Fibroblast of peridontal ligament (primary cell): ENCODE measurements around the gene SPIRE2.
"Not testable (repeated sequence)": the region's sequence is repeated elsewhere in the genome, so short reads cannot be mapped to it uniquely, and the experiment has no call there.

Experiments used
- DNase-seq: peaks from one replicate; pipeline ENCODE4 v3.0.0-alpha.2; 2010; ENCODE audit errors: extremely low read depth

The SPIRE2 gene

DNA sequence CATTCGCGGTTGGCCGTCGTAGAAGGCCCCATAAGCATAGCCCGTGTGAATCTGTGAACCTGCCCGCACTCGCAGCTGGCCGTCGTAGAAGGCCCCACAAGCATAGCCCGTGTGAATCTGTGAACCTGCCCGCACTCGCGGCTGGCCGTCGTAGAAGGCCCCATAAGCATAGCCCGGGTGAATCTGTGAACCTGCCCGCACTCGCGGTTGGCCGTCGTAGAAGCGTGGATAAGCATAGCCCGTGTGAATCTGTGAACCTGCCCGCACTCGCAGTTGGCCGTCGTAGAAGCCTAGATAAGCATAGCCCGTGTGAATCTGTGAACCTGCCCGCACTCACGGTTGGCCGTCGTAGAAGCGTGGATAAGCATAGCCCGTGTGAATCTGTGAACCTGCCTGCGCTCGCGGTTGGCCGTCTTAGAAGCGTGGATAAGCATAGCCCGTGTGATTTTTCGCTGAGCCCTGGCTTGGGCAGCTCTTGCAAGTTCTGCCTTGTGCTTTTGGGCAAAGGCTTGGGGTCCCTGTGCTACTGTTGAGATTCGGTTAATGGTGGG is 6.6 kb downstream of the SPIRE2 start:
- DNase-seq, result not testable (repeated sequence)

- DNase-seq, result not testable (repeated sequence)
Measured at GRCh38 chr16:89836484-89836883, 8.2 kb downstream of the SPIRE2 start.

GRCh38 chr16:89837014-89837546 is 8.8 kb downstream of the SPIRE2 start:
- no peak for DNase-seq

DNA sequence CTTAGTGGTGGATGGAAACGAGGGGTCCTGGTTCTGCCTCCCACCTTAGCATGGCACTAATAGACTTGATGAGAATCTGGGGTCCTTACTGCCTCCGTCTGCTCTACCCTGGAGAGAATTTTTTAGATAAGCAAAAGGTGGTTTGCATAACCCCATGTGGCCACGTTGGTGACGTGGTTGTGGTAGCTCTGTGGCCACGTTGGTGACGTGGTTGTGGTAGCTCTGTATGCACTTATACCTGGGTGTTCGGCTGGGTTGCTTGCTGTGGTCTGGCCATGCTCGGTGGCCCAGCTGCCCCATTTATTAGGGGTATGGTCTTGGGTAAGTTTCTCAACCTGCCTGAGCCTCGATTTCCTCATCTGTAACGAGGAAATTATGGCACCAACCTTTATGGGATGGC is 13.0 kb downstream of the SPIRE2 start:
- no peak for DNase-seq

DNA sequence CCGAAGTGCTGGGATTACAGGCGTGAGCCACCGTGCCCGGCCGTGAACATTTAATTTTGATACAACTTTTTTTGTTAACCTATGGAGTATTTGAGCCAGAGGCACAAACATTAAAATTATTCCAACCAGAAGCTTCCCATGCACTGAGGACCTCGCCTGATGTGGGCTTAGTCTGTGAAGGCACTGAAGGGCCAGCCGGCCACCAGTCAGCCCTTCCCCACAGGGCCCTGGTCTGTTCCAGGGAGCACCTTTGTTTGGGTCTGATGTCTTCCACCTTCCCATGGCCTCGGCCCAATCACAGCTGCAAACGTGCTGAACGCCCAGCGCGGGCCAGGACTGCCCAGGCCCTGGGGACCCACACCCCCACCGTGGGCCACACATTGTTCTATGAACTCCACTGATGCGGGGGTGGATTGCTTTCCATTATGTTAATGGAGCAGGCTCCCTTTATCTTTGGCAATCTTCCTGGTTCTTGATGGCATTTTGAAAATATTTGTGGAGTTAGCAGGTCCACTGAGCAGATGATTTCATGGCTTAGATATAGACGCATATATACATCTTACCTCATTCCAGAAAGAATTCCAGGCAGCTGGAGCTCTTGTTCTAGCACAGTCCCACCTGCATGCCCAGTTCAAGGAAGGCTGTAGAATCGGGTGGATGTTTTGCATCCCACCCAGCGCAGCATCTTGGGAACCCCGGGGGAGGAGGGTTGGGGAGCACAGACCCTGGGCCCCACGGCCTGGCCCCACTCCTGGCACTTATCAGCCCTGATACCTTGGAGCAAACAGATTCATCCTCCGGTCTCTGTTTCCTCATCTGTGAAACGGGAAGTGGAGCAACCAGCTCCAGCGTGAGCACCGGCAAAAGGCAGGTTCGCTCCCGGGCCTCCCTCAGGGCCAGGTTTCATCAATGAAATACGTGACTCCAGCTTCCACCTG is 14.5 kb downstream of the SPIRE2 start:
- peak; percentile 27 for DNase-seq

DNA sequence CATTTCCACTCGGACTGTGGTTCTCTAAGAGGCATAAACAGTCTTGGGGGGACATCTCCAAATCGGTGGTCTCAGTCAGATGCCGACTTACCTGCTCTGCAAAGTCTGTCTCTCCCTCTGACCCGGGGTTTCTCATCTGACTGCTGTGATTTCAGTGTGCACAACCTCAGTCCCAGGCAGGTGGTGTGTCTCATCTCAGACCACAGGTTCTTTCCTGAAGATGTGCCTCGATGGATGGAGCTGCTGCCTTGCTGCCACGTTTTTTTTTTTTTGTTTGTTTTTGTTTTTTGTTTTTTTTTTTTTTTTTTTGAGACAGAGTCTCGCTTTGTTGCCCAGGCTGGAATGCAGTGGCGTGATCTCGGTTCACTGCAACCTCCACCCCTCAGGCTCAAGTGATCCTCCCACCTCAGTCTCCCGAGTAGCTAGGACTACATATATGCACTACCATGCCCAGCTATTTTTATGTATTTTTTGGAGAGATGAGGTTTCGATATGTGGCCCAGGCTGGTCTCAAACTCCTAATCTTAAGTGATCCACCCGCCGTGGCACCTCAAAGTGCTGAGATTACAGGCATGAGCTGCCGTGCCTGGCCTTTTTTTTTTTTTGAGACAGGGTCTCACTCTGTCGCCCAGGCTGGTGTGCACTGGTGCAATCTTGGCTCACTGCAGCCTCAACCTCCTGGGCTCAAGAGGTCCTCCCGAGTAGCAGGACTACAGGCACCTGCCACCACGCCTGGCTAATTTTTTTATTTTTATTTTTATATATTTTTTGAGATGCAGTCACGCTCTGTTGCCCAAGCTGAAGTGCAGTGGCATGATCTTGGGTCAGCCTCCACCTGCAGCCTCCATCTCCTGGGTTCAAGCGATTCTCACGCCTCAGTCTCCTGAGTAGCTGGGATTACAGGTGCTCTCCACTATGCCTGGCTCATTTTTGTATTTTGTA is 15.4 kb downstream of the SPIRE2 start:
- no peak for DNase-seq

DNA sequence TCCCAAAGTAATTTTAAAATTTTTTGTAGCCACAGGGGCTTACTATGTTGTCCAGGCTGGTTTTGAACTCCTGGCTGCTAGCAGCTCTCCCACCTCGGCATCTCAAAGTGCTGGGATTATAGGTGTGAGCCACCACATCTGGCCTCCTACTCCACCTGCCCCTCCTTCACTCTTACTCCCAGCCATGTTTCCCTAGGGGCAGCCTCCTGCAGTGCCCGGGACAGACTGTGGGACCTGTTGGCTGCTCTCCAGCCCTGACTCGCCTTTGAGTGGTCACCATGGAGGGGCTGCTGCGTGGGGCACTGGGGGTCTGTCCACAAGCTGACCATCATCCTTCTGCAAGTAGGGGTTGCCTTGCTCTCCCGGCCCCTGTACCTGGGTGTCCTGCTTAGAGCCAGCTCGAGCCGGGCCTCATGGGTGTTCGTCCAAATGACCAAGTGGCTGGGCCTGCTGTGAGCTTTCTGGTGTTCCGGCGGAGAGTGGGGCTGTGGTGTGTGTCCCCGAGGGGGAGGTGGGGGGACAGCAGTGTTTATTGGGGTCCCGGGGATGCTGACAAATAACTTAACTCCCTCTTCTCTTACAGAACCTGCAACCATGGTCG is 16.6 kb downstream of the SPIRE2 start:
- DNase-seq, result no peak

GRCh38 chr16:89845417-89845816 is 17.1 kb downstream of the SPIRE2 start:
- DNase-seq, result no peak

GRCh38 chr16:89847051-89847939 is 19.0 kb downstream of the SPIRE2 start:
- DNase-seq, result no peak

DNA sequence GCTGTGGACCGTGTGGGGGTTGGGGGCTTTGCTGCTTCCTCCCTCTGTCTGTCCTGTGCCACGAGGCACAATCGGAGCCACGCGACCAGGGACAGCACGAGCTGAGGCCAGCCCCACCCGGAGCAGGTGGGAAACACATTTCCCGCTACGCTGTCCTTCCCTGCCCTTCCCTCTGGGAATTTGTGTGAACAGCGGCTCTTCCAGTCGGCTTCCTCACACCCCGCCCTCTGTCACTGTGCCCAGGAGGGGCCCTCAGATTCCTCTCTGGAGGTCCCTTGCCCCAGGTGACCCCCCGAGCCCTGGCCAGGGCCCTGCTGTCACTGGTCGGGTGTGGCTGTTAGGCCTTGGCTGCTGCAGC is 19.6 kb downstream of the SPIRE2 start:
- no peak for DNase-seq

- no peak for DNase-seq
Measured at GRCh38 chr16:89848974-89849373, 20.7 kb downstream of the SPIRE2 start.

DNA sequence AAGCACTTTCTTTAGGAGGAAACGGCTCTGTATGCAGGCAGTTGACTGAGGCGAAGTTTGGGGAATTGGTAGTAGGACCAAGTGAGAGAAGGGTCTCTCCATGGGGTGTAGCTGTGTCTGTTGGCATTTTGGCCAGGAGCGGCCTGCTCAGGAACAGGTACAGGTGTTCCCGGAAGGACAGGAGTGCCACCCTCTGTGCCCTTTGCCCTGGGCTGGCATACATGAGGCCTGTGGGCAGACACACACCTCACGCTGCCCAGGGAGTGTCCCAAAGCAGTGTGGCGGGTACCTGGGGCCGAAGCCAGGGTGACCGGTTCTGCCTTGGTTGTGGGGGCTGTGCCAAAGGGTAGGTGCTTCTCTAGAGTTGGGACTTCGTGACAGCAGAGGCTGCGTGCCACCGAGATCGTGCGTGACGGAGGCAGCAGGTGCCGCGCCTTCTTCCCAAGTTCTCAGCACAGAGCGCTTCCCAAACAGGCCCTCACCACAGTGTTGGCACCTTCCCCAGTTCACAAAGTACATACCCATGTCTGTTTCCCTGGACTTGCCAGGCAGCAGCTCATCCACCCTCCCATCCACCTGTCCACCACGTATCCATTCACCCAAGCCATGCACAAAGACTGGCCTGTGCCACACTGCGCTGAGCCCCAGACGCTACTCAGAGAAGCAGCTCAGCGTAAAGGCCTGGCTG is 25.2 kb downstream of the SPIRE2 start:
- DNase-seq, result no peak

GRCh38 chr16:89855301-89855945 is 27.1 kb downstream of the SPIRE2 start:
- no peak for DNase-seq

GRCh38 chr16:89855986-89856385 is 27.7 kb downstream of the SPIRE2 start:
- no peak for DNase-seq

DNA sequence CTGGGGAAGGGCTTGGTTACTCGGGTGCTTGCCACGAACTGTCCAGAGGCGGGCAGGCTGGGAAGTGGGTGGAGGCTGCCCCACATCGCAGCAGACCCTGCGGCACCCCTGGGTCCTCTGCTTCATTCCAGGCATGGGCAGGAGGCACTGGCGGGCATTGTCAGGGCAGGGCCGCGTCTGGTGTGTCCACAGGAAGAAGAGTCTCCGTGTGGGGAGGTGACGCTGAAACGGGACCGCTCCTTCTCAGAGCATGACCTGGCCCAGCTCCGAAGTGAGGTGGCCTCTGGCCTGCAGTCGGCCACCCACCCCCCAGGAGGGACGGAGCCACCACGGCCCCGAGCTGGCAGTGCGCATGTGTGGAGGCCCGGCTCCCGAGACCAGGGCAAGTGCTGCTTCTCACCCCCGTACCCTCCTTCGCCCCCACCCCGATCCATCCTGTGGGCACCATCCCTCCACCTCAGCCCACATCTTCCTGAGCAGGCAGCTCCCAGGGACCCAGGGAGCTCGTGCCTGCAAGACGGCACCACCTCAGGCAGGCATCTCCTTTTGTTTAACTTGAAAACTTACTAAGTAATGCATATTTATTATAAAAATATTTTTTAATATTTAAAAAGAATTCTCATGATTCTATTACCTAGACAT is 30.8 kb downstream of the SPIRE2 start:
- DNase-seq, result no peak

DNA sequence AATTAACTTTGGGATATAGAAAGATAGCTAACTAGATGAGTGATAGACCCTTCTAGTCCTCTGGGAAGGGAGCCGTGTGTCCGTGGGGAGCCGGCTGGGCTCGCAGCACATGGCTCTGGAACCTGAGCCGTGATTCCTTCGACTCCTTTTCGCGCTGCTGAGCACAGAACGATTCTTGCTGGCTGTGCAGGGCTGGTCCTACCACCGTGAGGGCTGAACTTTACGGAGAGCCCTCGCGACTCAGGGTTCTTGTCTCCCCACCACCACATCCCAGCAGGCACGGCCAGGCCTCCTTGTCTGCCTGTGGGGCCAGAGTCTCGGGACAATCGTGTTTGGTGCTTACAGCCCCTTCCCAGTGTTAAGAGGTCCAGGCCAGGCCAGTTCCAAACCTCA is 31.3 kb downstream of the SPIRE2 start:
- no peak for DNase-seq

GRCh38 chr16:89860747-89861304 is 32.6 kb downstream of the SPIRE2 start:
- peak; percentile 19 for DNase-seq

DNA sequence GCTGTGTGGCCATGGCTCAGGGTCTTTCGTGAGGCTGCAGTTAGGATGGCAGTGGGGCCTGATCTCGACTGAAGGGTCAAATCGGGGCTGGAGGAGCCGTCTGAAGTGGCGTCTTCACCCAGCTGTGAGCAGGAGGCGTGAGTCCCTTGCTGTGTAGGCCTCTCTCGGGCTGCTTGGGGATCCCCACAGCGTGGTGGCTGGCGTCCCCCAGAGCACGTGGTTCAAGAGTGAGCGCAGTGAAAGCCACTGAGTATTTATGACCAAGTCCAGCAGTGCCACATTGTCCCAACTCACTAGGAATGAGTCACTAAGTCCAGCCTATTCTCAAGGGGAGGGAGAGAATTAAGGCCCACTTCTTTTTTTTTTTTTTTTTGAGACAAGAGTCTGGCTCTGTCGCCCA is 33.4 kb downstream of the SPIRE2 start:
- no peak for DNase-seq

DNA sequence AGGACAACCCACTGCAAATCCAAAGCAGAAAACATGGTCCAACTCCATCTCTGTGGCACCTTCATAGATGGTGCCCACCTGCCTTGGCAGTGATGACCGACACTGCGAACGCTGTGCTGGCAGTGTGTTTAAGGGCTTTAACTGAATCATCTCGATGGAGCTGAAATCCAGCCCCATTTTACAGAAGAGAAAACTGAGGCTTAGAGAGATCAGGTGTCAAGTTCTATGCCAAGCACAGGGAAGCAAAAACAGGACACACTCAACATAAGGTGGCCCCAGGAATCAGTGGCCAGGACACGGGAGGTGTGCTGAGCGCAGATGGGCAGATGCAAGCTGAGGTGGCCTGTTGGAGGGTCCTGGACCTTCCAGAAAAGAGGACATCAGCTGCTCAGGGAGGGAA is 34.5 kb downstream of the SPIRE2 start:
- DNase-seq, result no peak
